ENCODE measurements around the gene POLR2H. TPM values are rescaled to one million over a fixed set of nuclear protein-coding genes. Genes with fewer than 3 reads are reported as not detected.

The POLR2H gene
- total RNA-seq, 1 donor from 2014 or later: 87.8 TPM

DNA sequence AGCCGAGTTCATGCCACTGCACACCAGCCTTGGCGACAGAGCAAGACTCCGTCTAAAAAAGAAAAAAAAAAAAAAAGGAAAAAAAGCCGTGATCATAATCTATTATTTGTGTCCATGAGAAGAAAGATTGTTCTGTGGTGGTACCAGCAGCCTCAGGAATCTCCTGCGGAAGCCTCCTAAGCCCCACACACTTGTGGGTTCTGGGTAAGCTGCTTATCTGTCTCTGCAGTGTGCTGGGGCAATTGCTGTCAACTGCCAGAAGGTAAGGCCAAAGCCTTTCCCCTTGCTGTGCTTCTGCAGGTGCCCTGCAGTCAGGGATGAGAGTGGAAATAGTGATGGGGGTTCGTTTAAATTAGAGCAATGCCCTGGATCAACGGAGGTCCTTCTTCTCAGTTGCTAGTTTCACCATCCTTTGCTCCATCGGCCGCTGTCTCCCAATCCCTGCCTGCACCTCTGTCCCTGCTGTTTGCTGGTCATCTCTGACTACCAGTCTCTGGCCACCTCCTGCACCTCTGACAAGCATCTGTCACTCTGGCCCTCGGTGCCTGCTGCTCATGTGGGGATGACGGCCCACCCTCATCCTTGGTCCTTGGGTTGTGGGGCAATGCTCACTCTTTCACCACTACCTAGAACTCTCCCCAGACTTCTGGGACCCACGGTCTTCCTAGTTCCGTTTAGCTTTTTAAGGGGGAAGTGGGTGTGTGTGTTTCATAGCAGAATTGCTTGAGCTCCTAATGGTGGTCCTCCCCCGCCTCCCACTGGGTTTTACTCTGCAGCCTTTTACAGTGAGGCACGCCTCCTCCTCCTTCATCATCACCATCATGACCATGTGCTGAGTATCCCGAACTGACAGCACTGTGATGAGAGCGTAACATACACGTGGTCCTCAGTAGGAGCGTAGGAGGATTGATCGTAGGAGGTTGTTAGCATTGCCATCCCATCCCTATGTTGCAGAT lies 43.8 kb downstream of the POLR2H start:
- Mint-ChIP-seq H3K36me3 (no peaks in the 10 kb centered on the region), H3K4me3 (no peak overlapping the region), H3K27me3 (peaks cover 19% of the 10 kb centered on the region), H3K27ac (no peak overlapping the region), H3K9me3 (no peaks in the 10 kb centered on the region), H3K4me1 (ENCODE audit: unreplicated experiment) (no peaks in the 10 kb centered on the region)
- no peak for DNase-seq (ENCODE audit: extremely low spot score, unreplicated experiment)
- TF ChIP-seq, protein P1, sequence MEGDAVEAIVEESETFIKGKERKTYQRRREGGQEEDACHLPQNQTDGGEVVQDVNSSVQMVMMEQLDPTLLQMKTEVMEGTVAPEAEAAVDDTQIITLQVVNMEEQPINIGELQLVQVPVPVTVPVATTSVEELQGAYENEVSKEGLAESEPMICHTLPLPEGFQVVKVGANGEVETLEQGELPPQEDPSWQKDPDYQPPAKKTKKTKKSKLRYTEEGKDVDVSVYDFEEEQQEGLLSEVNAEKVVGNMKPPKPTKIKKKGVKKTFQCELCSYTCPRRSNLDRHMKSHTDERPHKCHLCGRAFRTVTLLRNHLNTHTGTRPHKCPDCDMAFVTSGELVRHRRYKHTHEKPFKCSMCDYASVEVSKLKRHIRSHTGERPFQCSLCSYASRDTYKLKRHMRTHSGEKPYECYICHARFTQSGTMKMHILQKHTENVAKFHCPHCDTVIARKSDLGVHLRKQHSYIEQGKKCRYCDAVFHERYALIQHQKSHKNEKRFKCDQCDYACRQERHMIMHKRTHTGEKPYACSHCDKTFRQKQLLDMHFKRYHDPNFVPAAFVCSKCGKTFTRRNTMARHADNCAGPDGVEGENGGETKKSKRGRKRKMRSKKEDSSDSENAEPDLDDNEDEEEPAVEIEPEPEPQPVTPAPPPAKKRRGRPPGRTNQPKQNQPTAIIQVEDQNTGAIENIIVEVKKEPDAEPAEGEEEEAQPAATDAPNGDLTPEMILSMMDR (conservative IDR thresholded peaks at IDR 0.05): no peak

DNA sequence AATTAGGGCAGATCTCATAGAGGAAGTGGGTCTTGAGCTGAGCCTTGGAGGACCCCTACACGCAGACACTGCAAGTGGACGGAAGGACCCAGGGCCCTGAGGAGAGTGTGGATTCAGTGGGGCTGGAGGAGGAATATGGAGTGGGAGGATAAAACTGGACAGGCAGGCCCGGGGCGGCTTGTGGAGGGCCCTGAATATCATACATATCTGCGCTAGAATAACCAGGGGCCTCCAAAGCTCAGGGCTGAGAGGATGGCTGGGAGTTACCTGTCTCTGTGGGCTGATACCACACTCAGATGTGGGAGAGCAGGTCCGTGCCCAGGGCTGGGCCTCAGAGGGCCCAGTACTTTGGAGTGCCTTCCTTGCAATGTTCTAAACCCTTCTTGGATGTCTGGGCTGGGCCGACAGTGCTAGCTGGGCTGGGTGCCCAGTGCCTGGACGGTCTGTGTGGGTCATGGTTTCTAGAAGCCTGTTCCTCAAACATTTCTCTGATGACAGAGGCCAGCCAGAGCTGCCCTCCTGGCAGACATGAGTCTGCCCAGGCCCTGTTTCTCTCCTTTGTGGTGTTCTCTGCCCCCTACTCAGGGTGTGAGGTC lies 47.9 kb downstream of the POLR2H start:
- TF ChIP-seq, protein P1 (conservative IDR thresholded peaks at IDR 0.05): no peak
- peaks cover 5% of the 10 kb centered on the region for H3K27me3 Mint-ChIP-seq
- H3K9me3 Mint-ChIP-seq: peaks cover 5% of the 10 kb centered on the region
- no peak overlapping the region for H3K27ac Mint-ChIP-seq
- no peak overlapping the region for H3K4me3 Mint-ChIP-seq
- no peaks in the 10 kb centered on the region for H3K36me3 Mint-ChIP-seq
- no peak for DNase-seq (ENCODE audit: extremely low spot score, unreplicated experiment)
- no peaks in the 10 kb centered on the region for H3K4me1 Mint-ChIP-seq (ENCODE audit: unreplicated experiment)

- Mint-ChIP-seq H3K36me3 (no peaks in the 10 kb centered on the region), H3K27me3 (peaks cover 5% of the 10 kb centered on the region), H3K4me1 (ENCODE audit: unreplicated experiment) (no peaks in the 10 kb centered on the region), H3K4me3 (no peak overlapping the region), H3K9me3 (peaks cover 5% of the 10 kb centered on the region), H3K27ac (no peak overlapping the region)
- TF ChIP-seq, protein P1 (conservative IDR thresholded peaks at IDR 0.05): no peak
- DNase-seq (ENCODE audit: extremely low spot score, unreplicated experiment): no peak
Observed at GRCh38 chr3:184409946-184410500, 48.5 kb downstream of the POLR2H start.

DNA sequence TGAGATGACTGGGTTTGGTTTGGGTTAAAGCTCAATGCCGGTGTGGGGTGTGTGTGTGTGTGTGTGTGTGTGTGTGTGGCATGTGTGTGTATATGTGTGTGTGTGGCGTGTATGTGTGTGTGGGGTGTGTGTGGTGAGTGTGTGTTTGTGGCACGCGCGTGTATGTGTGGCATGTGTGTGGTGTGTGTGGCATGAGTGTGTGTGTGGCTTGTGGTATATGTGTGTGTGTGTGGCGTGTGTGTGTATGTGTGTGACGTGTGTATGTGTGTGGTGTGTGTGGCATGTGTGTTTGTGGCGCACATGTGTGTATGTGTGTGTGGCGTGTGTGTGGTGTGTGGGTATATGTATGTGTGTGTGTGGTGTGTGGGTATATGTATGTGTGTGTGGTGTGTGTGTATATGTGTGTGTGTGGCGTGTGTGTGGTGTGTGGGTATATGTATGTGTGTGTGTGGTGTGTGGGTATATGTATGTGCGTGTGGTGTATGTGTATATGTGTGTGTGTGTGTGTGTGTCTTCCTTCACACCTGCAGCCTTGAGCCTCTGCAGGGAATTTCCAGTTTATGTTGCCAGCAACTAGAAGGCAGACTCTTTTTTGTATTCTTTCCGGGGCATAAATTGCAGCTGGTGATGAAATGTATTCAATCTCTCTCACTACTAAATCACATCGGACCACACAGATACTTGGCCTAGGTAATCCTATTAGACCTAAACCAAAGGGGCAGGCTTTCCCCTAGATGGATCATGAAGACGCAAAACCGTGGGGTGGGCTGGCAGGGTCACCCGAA lies 53.1 kb downstream of the POLR2H start:
- no peaks in the 10 kb centered on the region for H3K36me3 Mint-ChIP-seq
- DNase-seq (ENCODE audit: extremely low spot score, unreplicated experiment): no peak
- TF ChIP-seq, protein P1 (conservative IDR thresholded peaks at IDR 0.05): no peak
- no peak overlapping the region for H3K27ac Mint-ChIP-seq
- H3K4me3 Mint-ChIP-seq: no peak overlapping the region
- no peaks in the 10 kb centered on the region for H3K4me1 Mint-ChIP-seq (ENCODE audit: unreplicated experiment)
- H3K9me3 Mint-ChIP-seq: peaks cover 5% of the 10 kb centered on the region
- H3K27me3 Mint-ChIP-seq: no peaks in the 10 kb centered on the region

DNA sequence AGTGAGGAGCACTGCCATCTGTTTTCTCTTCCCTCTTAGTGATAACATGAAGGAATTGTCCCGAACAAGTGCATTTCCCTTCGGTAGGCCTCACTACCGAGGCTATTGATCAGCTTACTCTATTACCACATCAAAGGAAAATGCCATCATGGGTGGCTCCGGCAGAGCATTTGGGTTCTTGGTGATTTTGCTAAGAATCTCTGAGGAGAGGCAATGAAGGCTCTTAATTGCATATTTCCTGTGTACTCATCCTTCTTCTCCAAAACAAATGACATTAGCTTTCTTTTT lies 53.6 kb downstream of the POLR2H start:
- no peak overlapping the region for H3K27ac Mint-ChIP-seq
- H3K4me1 Mint-ChIP-seq (ENCODE audit: unreplicated experiment): no peaks in the 10 kb centered on the region
- H3K4me3 Mint-ChIP-seq: no peak overlapping the region
- H3K36me3 Mint-ChIP-seq: no peaks in the 10 kb centered on the region
- H3K9me3 Mint-ChIP-seq: peaks cover 5% of the 10 kb centered on the region
- DNase-seq (ENCODE audit: extremely low spot score, unreplicated experiment): no peak
- H3K27me3 Mint-ChIP-seq: no peaks in the 10 kb centered on the region
- TF ChIP-seq, protein P1 (conservative IDR thresholded peaks at IDR 0.05): no peak
